ENCODE data around the gene MLH1.
A peak's percentile ranks its signal among the peaks of the same experiment; 100 is the strongest.

Gene MLH1

GRCh38 chr3:36973139-36973538, 20.2 kb upstream of the MLH1 start:
- H3K4me2 ChIP-seq (ENCODE audit: low read length): no peak overlapping the region
- H3K4me1 ChIP-seq (ENCODE audit: insufficient read depth, low read length, severe bottlenecking): peaks cover 19% of the 10 kb centered on the region
- H2AFZ ChIP-seq (ENCODE audit: low read length): no peak overlapping the region
- H3K36me3 ChIP-seq (ENCODE audit: insufficient read depth, low read length): no peaks in the 10 kb centered on the region
- H3K79me2 ChIP-seq (ENCODE audit: insufficient read depth, low read length): no peaks in the 10 kb centered on the region
- no peak overlapping the region for H3K9ac ChIP-seq (ENCODE audit: low read length)
- no peaks in the 10 kb centered on the region for H3K9me3 ChIP-seq (ENCODE audit: low read length)
- no peaks in the 10 kb centered on the region for H4K20me1 ChIP-seq (ENCODE audit: insufficient read depth, low read length)
- H3K27me3 ChIP-seq (ENCODE audit: insufficient read depth, low read length): no peaks in the 10 kb centered on the region
- no peaks in the 10 kb centered on the region for H3F3A ChIP-seq (ENCODE audit: insufficient read depth, low read length)
- H3K9me2 ChIP-seq (ENCODE audit: low read depth, low read length): no peaks in the 10 kb centered on the region
- H3K27ac ChIP-seq (ENCODE audit: low read depth, low read length, poor library complexity, severe bottlenecking): no peak overlapping the region
- TF ChIP-seq CTCF (IDR thresholded peaks at IDR 0.05; ENCODE audit: low read length) (no peak), EZH2 (IDR thresholded peaks at IDR 0.05; ENCODE audit: borderline replicate concordance, low read length) (no peak)
- no peak overlapping the region for H3K4me3 ChIP-seq (ENCODE audit: low read depth, low read length, poor library complexity, severe bottlenecking)

- Histone ChIP-seq H4K20me1 (ENCODE audit: insufficient read depth, low read length) (no peaks in the 10 kb centered on the region), H3K4me2 (ENCODE audit: low read length) (no peak overlapping the region), H3K9me3 (ENCODE audit: low read length) (0 out of 2 replicates have a peak, but pooled peaks cover 3% of the 10 kb centered on the region), H3K9ac (ENCODE audit: low read length) (no peak overlapping the region), H3F3A (ENCODE audit: insufficient read depth, low read length) (no peaks in the 10 kb centered on the region), H3K27me3 (ENCODE audit: insufficient read depth, low read length) (no peaks in the 10 kb centered on the region), H3K79me2 (ENCODE audit: insufficient read depth, low read length) (no peaks in the 10 kb centered on the region), H3K9me2 (ENCODE audit: low read depth, low read length) (no peaks in the 10 kb centered on the region), H2AFZ (ENCODE audit: low read length) (no peak overlapping the region), H3K4me3 (ENCODE audit: low read depth, low read length, poor library complexity, severe bottlenecking) (no peak overlapping the region), H3K27ac (ENCODE audit: low read depth, low read length, poor library complexity, severe bottlenecking) (no peak overlapping the region), H3K36me3 (ENCODE audit: insufficient read depth, low read length) (peaks cover 36% of the 10 kb centered on the region), H3K4me1 (ENCODE audit: insufficient read depth, low read length, severe bottlenecking) (no peaks in the 10 kb centered on the region)
- TF ChIP-seq EZH2 (IDR thresholded peaks at IDR 0.05; ENCODE audit: borderline replicate concordance, low read length) (no peak), CTCF (IDR thresholded peaks at IDR 0.05; ENCODE audit: low read length) (no peak)
Measured at GRCh38 chr3:36981006-36981405, 12.3 kb upstream of the MLH1 start.

GRCh38 chr3:36988356-36988755, 5.0 kb upstream of the MLH1 start:
- Histone ChIP-seq H3K9me3 (ENCODE audit: low read length) (no peaks in the 10 kb centered on the region), H2AFZ (ENCODE audit: low read length) (no peak overlapping the region), H3K4me2 (ENCODE audit: low read length) (peak overlapping the region; percentile 87; the same call in 1 of the 2 replicates), H3K27ac (ENCODE audit: low read depth, low read length, poor library complexity, severe bottlenecking) (no peak overlapping the region), H3K9me2 (ENCODE audit: low read depth, low read length) (no peaks in the 10 kb centered on the region), H4K20me1 (ENCODE audit: insufficient read depth, low read length) (no peaks in the 10 kb centered on the region), H3K4me3 (ENCODE audit: low read depth, low read length, poor library complexity, severe bottlenecking) (peak overlapping the region; percentile 1), H3K36me3 (ENCODE audit: insufficient read depth, low read length) (peaks cover 82% of the 10 kb centered on the region), H3K27me3 (ENCODE audit: insufficient read depth, low read length) (no peaks in the 10 kb centered on the region), H3K79me2 (ENCODE audit: insufficient read depth, low read length) (peaks cover 43% of the 10 kb centered on the region), H3F3A (ENCODE audit: insufficient read depth, low read length) (no peaks in the 10 kb centered on the region), H3K4me1 (ENCODE audit: insufficient read depth, low read length, severe bottlenecking) (peaks cover 40% of the 10 kb centered on the region), H3K9ac (ENCODE audit: low read length) (no peak overlapping the region)
- TF ChIP-seq EZH2 (IDR thresholded peaks at IDR 0.05; ENCODE audit: borderline replicate concordance, low read length): no peak
- TF ChIP-seq CTCF (IDR thresholded peaks at IDR 0.05; ENCODE audit: low read length): no peak
